ENCODE measurements around the gene RBM20. TPM values are rescaled to one million over a fixed set of nuclear protein-coding genes. Genes with fewer than 3 reads are reported as not detected.

RBM20 gene
- total and polyA plus RNA-seq, 7 experiments from 2014 or later = 0.16 to 1.7 (median 0.37) TPM; not detected in 1

GRCh38 chr10:110812583-110812982 is 168.4 kb downstream of the RBM20 start:
- no peak overlapping the region for H3K4me3 Mint-ChIP-seq
- Histone ChIP-seq H3K4me1 (ENCODE audit: control insufficient read depth in 2 of 2, insufficient read depth in 2 of 2, low read length in 2 of 2) (peaks cover 0 to 19% of the 10 kb centered on the region in 2 donors), H3K27me3 (ENCODE audit: control insufficient read depth in 2 of 2, insufficient read depth in 2 of 2, low read length in 2 of 2) (no peaks in the 10 kb centered on the region), H3K4me3 (ENCODE audit: low read length) (no peak overlapping the region), H3K27ac (ENCODE audit: low read depth, low read length) (no peak overlapping the region), H3K9me3 (ENCODE audit: control insufficient read depth in 2 of 3, low read length in 3 of 3) (no peaks in the 10 kb centered on the region), H3K36me3 (ENCODE audit: control insufficient read depth in 2 of 3, insufficient read depth in 3 of 3, low read length in 3 of 3) (no peaks in the 10 kb centered on the region)
- no peak for DNase-seq
- no peak for ATAC-seq
- no peaks in the 10 kb centered on the region for H3K9me3 Mint-ChIP-seq
- H3K4me1 Mint-ChIP-seq = peaks cover 14 to 47% (median 31%) of the 10 kb centered on the region in 7 donors
- no peaks in the 10 kb centered on the region for H3K36me3 Mint-ChIP-seq
- POLR2A ChIA-PET = interaction anchor here (1.4 to 1.5 kb wide), 2 partner anchors 16 to 69 kb away, joined by 3 read pairs; no protein-coding TSS in a partner anchor
- intact Hi-C loops (cut with micrococcal nuclease) = no loop called here
- peak overlapping the region in 1 of 9 donors; percentile 78 for H3K27ac Mint-ChIP-seq
- CTCF ChIA-PET = no interaction called here
- no peaks in the 10 kb centered on the region for H3K27me3 Mint-ChIP-seq

DNA sequence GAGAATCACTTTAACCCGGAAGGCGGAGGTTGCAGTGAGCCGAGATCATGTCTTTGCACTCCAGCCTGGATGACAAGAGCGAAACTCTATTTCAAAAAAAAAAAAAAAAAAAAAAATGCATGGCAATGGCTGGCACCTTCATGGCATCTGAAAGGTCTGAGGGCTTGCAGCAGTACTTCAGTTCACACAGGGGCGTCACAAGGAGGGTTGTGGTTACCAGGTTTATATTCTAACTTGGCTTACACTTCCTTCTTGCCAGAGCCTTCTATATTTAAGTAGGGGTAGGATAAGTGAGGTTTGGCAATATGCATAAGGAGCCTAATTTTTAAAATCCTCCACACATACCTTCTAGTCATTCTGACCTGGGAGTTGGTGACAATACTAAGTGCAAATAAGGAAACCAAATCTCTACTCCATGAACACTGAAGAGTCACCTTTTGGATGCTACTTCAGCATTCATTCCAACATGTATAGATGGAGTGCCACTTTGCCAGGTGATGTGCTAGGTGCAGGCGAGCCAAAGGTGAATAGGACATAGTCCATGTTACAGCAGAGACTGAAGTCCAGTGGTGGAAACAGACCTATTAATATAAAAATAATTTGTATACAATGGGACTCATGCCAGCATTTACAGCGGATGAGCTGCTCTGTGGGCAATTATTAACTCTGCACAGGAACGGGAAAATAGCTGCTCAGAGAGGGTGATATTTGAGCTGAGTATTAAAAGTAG is 169.8 kb downstream of the RBM20 start:
- Histone ChIP-seq H3K27me3 (ENCODE audit: control insufficient read depth in 2 of 2, insufficient read depth in 2 of 2, low read length in 2 of 2) (no peaks in the 10 kb centered on the region), H3K4me3 (ENCODE audit: low read length) (no peak overlapping the region), H3K36me3 (ENCODE audit: control insufficient read depth in 2 of 3, insufficient read depth in 3 of 3, low read length in 3 of 3) (no peaks in the 10 kb centered on the region), H3K27ac (ENCODE audit: low read depth, low read length) (no peak overlapping the region), H3K4me1 (ENCODE audit: control insufficient read depth in 2 of 2, insufficient read depth in 2 of 2, low read length in 2 of 2) (peaks cover 0 to 21% of the 10 kb centered on the region in 2 donors), H3K9me3 (ENCODE audit: control insufficient read depth in 2 of 3, low read length in 3 of 3) (no peaks in the 10 kb centered on the region)
- intact Hi-C loops (cut with micrococcal nuclease) = no loop called here
- DNase-seq = no peak
- Mint-ChIP-seq H3K9me3 (no peaks in the 10 kb centered on the region), H3K4me1 (peaks cover 17 to 54% (median 34%) of the 10 kb centered on the region in 7 donors), H3K27me3 (no peaks in the 10 kb centered on the region), H3K27ac (peak overlapping the region in 3 of 9 donors; percentile 17 to 72 (median 28)), H3K36me3 (no peaks in the 10 kb centered on the region), H3K4me3 (no peak overlapping the region)
- no peak for ATAC-seq
- POLR2A ChIA-PET = interaction anchor here (0.9 to 1.4 kb wide), 2 partner anchors 39 to 67 kb away, joined by 3 read pairs; no protein-coding TSS in a partner anchor
- CTCF ChIA-PET = interaction anchor here (1.0 kb wide), 1 partner anchor 32 kb away, joined by 4 read pairs; no protein-coding TSS in a partner anchor

GRCh38 chr10:110815354-110816004 is 171.3 kb downstream of the RBM20 start:
- no peak overlapping the region for H3K4me3 ChIP-seq (ENCODE audit: low read length)
- no peaks in the 10 kb centered on the region for H3K36me3 ChIP-seq (ENCODE audit: control insufficient read depth in 2 of 3, insufficient read depth in 3 of 3, low read length in 3 of 3)
- DNase-seq (no peak), ATAC-seq (no peak)
- Mint-ChIP-seq H3K27me3 (no peaks in the 10 kb centered on the region), H3K4me1 (peaks cover 17 to 55% (median 34%) of the 10 kb centered on the region in 7 donors), H3K27ac (peak overlapping the region in 6 of 9 donors; percentile 4 to 70 (median 40)), H3K4me3 (peak overlapping the region in 1 of 10 donors; percentile 11), H3K9me3 (no peaks in the 10 kb centered on the region), H3K36me3 (no peaks in the 10 kb centered on the region)
- intact Hi-C loops (cut with micrococcal nuclease) = loop anchor here in 1 of 2 donors (1.0 to 2.0 kb wide), 2 partner anchors 11 to 17 kb away; no protein-coding TSS in a partner anchor
- no peak overlapping the region for H3K27ac ChIP-seq (ENCODE audit: low read depth, low read length)
- H3K4me1 ChIP-seq (ENCODE audit: control insufficient read depth in 2 of 2, insufficient read depth in 2 of 2, low read length in 2 of 2) = peaks cover 0 to 21% of the 10 kb centered on the region in 2 donors
- no peaks in the 10 kb centered on the region for H3K27me3 ChIP-seq (ENCODE audit: control insufficient read depth in 2 of 2, insufficient read depth in 2 of 2, low read length in 2 of 2)
- ChIA-PET CTCF (no interaction called here), POLR2A (interaction anchor here (0.6 kb wide), 1 partner anchor 479 kb away, joined by 3 read pairs; no protein-coding TSS in a partner anchor)
- H3K9me3 ChIP-seq (ENCODE audit: control insufficient read depth in 2 of 3, low read length in 3 of 3) = no peaks in the 10 kb centered on the region

GRCh38 chr10:110817614-110818013 is 173.5 kb downstream of the RBM20 start:
- Histone ChIP-seq H3K36me3 (ENCODE audit: control insufficient read depth in 2 of 3, insufficient read depth in 3 of 3, low read length in 3 of 3) (no peaks in the 10 kb centered on the region), H3K4me1 (ENCODE audit: control insufficient read depth in 2 of 2, insufficient read depth in 2 of 2, low read length in 2 of 2) (peaks cover 0 to 21% of the 10 kb centered on the region in 2 donors), H3K4me3 (ENCODE audit: low read length) (no peak overlapping the region), H3K9me3 (ENCODE audit: control insufficient read depth in 2 of 3, low read length in 3 of 3) (no peaks in the 10 kb centered on the region), H3K27ac (ENCODE audit: low read depth, low read length) (no peak overlapping the region), H3K27me3 (ENCODE audit: control insufficient read depth in 2 of 2, insufficient read depth in 2 of 2, low read length in 2 of 2) (no peaks in the 10 kb centered on the region)
- H3K27me3 Mint-ChIP-seq = no peaks in the 10 kb centered on the region
- H3K9me3 Mint-ChIP-seq = no peaks in the 10 kb centered on the region
- peak in 6 of 9 donors; percentile 20 to 54 (median 43) for DNase-seq
- peak; percentile 53 for ATAC-seq
- H3K36me3 Mint-ChIP-seq = no peaks in the 10 kb centered on the region
- intact Hi-C loops (cut with micrococcal nuclease) = loop anchor here (2.0 kb wide), 2 partner anchors 13 to 15 kb away; no protein-coding TSS in a partner anchor
- CTCF ChIA-PET = interaction anchor here (0.7 to 1.7 kb wide), 4 partner anchors 13 to 72 kb away, joined by 3 to 5 read pairs (median 4); no protein-coding TSS in a partner anchor
- peak overlapping the region in 5 of 10 donors; percentile 2 to 62 (median 14) for H3K4me3 Mint-ChIP-seq
- POLR2A ChIA-PET = interaction anchor here (0.7 to 3.5 kb wide), 11 partner anchors 8 to 78 kb away, joined by 3 to 22 read pairs (median 3); no protein-coding TSS in a partner anchor
- H3K4me1 Mint-ChIP-seq = peaks cover 17 to 63% (median 38%) of the 10 kb centered on the region in 7 donors
- peak overlapping the region in 8 of 9 donors; percentile 32 to 96 (median 80) for H3K27ac Mint-ChIP-seq

- Histone ChIP-seq H3K9me3 (ENCODE audit: control insufficient read depth in 2 of 3, low read length in 3 of 3) (no peaks in the 10 kb centered on the region), H3K4me1 (ENCODE audit: control insufficient read depth in 2 of 2, insufficient read depth in 2 of 2, low read length in 2 of 2) (peaks cover 0 to 21% of the 10 kb centered on the region in 2 donors), H3K27ac (ENCODE audit: low read depth, low read length) (no peak overlapping the region), H3K27me3 (ENCODE audit: control insufficient read depth in 2 of 2, insufficient read depth in 2 of 2, low read length in 2 of 2) (no peaks in the 10 kb centered on the region), H3K36me3 (ENCODE audit: control insufficient read depth in 2 of 3, insufficient read depth in 3 of 3, low read length in 3 of 3) (no peaks in the 10 kb centered on the region), H3K4me3 (ENCODE audit: low read length) (no peak overlapping the region)
- no peaks in the 10 kb centered on the region for H3K27me3 Mint-ChIP-seq
- no peak for DNase-seq
- POLR2A ChIA-PET = interaction anchor here (0.8 to 3.5 kb wide), 9 partner anchors 11 to 54 kb away, joined by 3 to 22 read pairs (median 3); no protein-coding TSS in a partner anchor
- intact Hi-C loops (cut with micrococcal nuclease) = loop anchor here in 1 of 2 donors (2.0 kb wide), 1 partner anchor 14 kb away; no protein-coding TSS in a partner anchor
- no peaks in the 10 kb centered on the region for H3K9me3 Mint-ChIP-seq
- CTCF ChIA-PET = interaction anchor here (0.5 to 1.2 kb wide), 4 partner anchors 16 to 49 kb away, joined by 3 to 4 read pairs (median 3); no protein-coding TSS in a partner anchor
- H3K4me3 Mint-ChIP-seq = no peak overlapping the region
- peak overlapping the region in 4 of 9 donors; percentile 38 to 81 (median 50) for H3K27ac Mint-ChIP-seq
- H3K36me3 Mint-ChIP-seq = no peaks in the 10 kb centered on the region
- peaks cover 17 to 57% (median 35%) of the 10 kb centered on the region in 7 donors for H3K4me1 Mint-ChIP-seq
- ATAC-seq = no peak
These were observed 174.4 kb downstream of the RBM20 start for GRCh38 chr10:110818311-110819256.
